Measurements from ENCODE around the gene SNX9. TPM values are rescaled to one million over a fixed set of nuclear protein-coding genes. Genes with fewer than 3 reads are reported as not detected.
A peak's percentile ranks its signal among the peaks of the same experiment; 100 is the strongest.

SNX9 gene
- total and polyA plus RNA-seq, 2 of the 4 experiments (the other 2 are of a cell fraction) = 35.3 to 41.2 TPM

GRCh38 chr6:157812425-157813171 lies 10.4 kb upstream of the SNX9 start:
- H3K27me3 ChIP-seq (ENCODE audit: control insufficient read depth, insufficient read depth, low read length) = no peaks in the 10 kb centered on the region
- H2BK5ac ChIP-seq (ENCODE audit: low read depth, low read length, poor library complexity, severe bottlenecking) = no peak overlapping the region
- peaks cover 12% of the 10 kb centered on the region for H3K4me1 ChIP-seq (ENCODE audit: control insufficient read depth, insufficient read depth, low read length)
- H3K79me1 ChIP-seq (ENCODE audit: low read depth in 1 of 2, low read length in 2 of 2) = no peaks in the 10 kb centered on the region
- in situ Hi-C loops (cut with MboI; ENCODE audit: low sequenced_read_pairs) (no loop called here), intact Hi-C loops (cut with micrococcal nuclease) (no loop called here), dilution Hi-C loops (cut with HindIII; ENCODE audit: low sequenced_read_pairs, unreplicated experiment) (no loop called here)
- no peak overlapping the region for H3K27ac ChIP-seq (ENCODE audit: insufficient read depth, low read length)
- H2BK15ac ChIP-seq (ENCODE audit: low read depth, low read length) = peak overlapping the region; percentile 75; the same call in 1 of the 3 replicates
- peak overlapping the region; percentile 37 for H3K4ac ChIP-seq (ENCODE audit: low read depth, low read length)
- peak overlapping the region; percentile 70; the same call in 1 of the 2 replicates for H2AK5ac ChIP-seq (ENCODE audit: low read depth, low read length)
- no peak overlapping the region; the same call in 1 of the 2 replicates for H3K23ac ChIP-seq (ENCODE audit: low read depth, low read length)
- H4K8ac ChIP-seq (ENCODE audit: low read depth in 2 of 2, low read length in 2 of 2) = peak overlapping the region; percentile 30 to 31; a peak in 1 of 4 replicates
- H3K14ac ChIP-seq (replicated peaks; ENCODE audit: low read depth, low read length) = peak overlapping the region; percentile 72; the same call in 1 of the 2 replicates
- H4K5ac ChIP-seq (ENCODE audit: low read depth, low read length) = no peak overlapping the region; the same call in 1 of the 2 replicates
- BruUV-seq (replicated peaks) = no TSS peak
- H4K20me1 ChIP-seq (ENCODE audit: insufficient read depth, low read length) = no peaks in the 10 kb centered on the region
- no peak overlapping the region for H3K9ac ChIP-seq (ENCODE audit: low read depth, low read length)
- no peaks in the 10 kb centered on the region for H3K36me3 ChIP-seq (ENCODE audit: control insufficient read depth, insufficient read depth, low read length)
- H3K4me3 ChIP-seq (ENCODE audit: insufficient read depth, low read depth, low read length) = no peak overlapping the region
- no peak for TF ChIP-seq RFX5 (IDR thresholded peaks at IDR 0.05; ENCODE audit: low read depth, low read length)
- TF ChIP-seq RCOR1 (IDR thresholded peaks at IDR 0.05; ENCODE audit: insufficient replicate concordance, low read length) = no peak
- no peak overlapping the region for H2AK9ac ChIP-seq (replicated peaks; ENCODE audit: low read depth, low read length, poor library complexity)
- no peak overlapping the region for H3K56ac ChIP-seq (ENCODE audit: extremely low read depth, insufficient read depth, low read length)
- no peak overlapping the region for H3K4me2 ChIP-seq (ENCODE audit: low read depth, low read length)
- 0 out of 2 replicates have a peak, but pooled peaks cover 2% of the 10 kb centered on the region for H3K9me3 ChIP-seq (ENCODE audit: control insufficient read depth, insufficient read depth, low read length)
- POLR2A ChIA-PET (ENCODE audit: unreplicated experiment) = no interaction called here
- H3K18ac ChIP-seq (ENCODE audit: low read depth, low read length) = no peak overlapping the region
- no peak overlapping the region for H2AFZ ChIP-seq (replicated peaks; ENCODE audit: low read length, poor library complexity)
- DNase-seq (no peak), ATAC-seq (ENCODE audit: low read depth) (no peak)
- no peak overlapping the region; the same call in 1 of the 2 replicates for H4K91ac ChIP-seq (ENCODE audit: insufficient read depth, low read depth, low read length)
- CTCF ChIA-PET = interaction anchor here (0.5 kb wide), 1 partner anchor 61 kb away, joined by 4 read pairs; no protein-coding TSS in a partner anchor
- peak overlapping the region; percentile 29 for H2BK120ac ChIP-seq (ENCODE audit: low read depth, low read length)
- peak overlapping the region; percentile 75; the same call in 1 of the 2 replicates for H2BK20ac ChIP-seq (ENCODE audit: low read depth, low read length)
- peaks cover 7% of the 10 kb centered on the region for H3K9me1 ChIP-seq (ENCODE audit: insufficient read depth, low read length)

Measured in IMR-90 (cell line).